ENCODE results near the gene SLC25A33.

Gene SLC25A33

GRCh38 chr1:9539829-9540550 is 725 bp downstream of the SLC25A33 start:
- Histone ChIP-seq H3K4me3 (ENCODE audit: low read depth, low read length) (peak overlapping the region; percentile 85), H3K4me1 (ENCODE audit: control insufficient read depth, insufficient read depth, low read length, unreplicated experiment) (peaks cover 9% of the 10 kb centered on the region), H3K27me3 (ENCODE audit: insufficient read depth, low read length) (no peaks in the 10 kb centered on the region), H2AFZ (ENCODE audit: low read length, unreplicated experiment) (peak overlapping the region; percentile 3), H3K36me3 (ENCODE audit: insufficient read depth, low read length) (no peaks in the 10 kb centered on the region), H3K79me2 (ENCODE audit: control insufficient read depth, insufficient read depth, low read length, unreplicated experiment) (peaks cover 39% of the 10 kb centered on the region), H3K27ac (ENCODE audit: low read depth, low read length) (peak overlapping the region; percentile 76)

GRCh38 chr1:9542430-9542829 is 3.2 kb downstream of the SLC25A33 start:
- peaks cover 9% of the 10 kb centered on the region for H3K4me1 ChIP-seq (ENCODE audit: control insufficient read depth, insufficient read depth, low read length, unreplicated experiment)
- no peak overlapping the region for H3K27ac ChIP-seq (ENCODE audit: low read depth, low read length)
- H3K36me3 ChIP-seq (ENCODE audit: insufficient read depth, low read length), result no peaks in the 10 kb centered on the region
- no peaks in the 10 kb centered on the region for H3K27me3 ChIP-seq (ENCODE audit: insufficient read depth, low read length)
- H3K79me2 ChIP-seq (ENCODE audit: control insufficient read depth, insufficient read depth, low read length, unreplicated experiment), result peaks cover 50% of the 10 kb centered on the region
- H3K4me3 ChIP-seq (ENCODE audit: low read depth, low read length), result no peak overlapping the region
- no peak overlapping the region for H2AFZ ChIP-seq (ENCODE audit: low read length, unreplicated experiment)

GRCh38 chr1:9544926-9545325 is 5.7 kb downstream of the SLC25A33 start:
- Histone ChIP-seq H3K36me3 (ENCODE audit: insufficient read depth, low read length) (no peaks in the 10 kb centered on the region), H3K4me1 (ENCODE audit: control insufficient read depth, insufficient read depth, low read length, unreplicated experiment) (peaks cover 9% of the 10 kb centered on the region), H3K4me3 (ENCODE audit: low read depth, low read length) (no peak overlapping the region), H3K27ac (ENCODE audit: low read depth, low read length) (no peak overlapping the region), H2AFZ (ENCODE audit: low read length, unreplicated experiment) (no peak overlapping the region), H3K79me2 (ENCODE audit: control insufficient read depth, insufficient read depth, low read length, unreplicated experiment) (peaks cover 67% of the 10 kb centered on the region), H3K27me3 (ENCODE audit: insufficient read depth, low read length) (no peaks in the 10 kb centered on the region)

GRCh38 chr1:9549955-9550546 is 10.8 kb downstream of the SLC25A33 start:
- Histone ChIP-seq H3K36me3 (ENCODE audit: insufficient read depth, low read length) (0 out of 2 replicates have a peak, but pooled peaks cover 3% of the 10 kb centered on the region), H2AFZ (ENCODE audit: low read length, unreplicated experiment) (no peak overlapping the region), H3K27ac (ENCODE audit: low read depth, low read length) (no peak overlapping the region), H3K79me2 (ENCODE audit: control insufficient read depth, insufficient read depth, low read length, unreplicated experiment) (peaks cover 45% of the 10 kb centered on the region), H3K4me3 (ENCODE audit: low read depth, low read length) (no peak overlapping the region), H3K27me3 (ENCODE audit: insufficient read depth, low read length) (no peaks in the 10 kb centered on the region), H3K4me1 (ENCODE audit: control insufficient read depth, insufficient read depth, low read length, unreplicated experiment) (peaks cover 8% of the 10 kb centered on the region)

GRCh38 chr1:9551984-9552383 is 12.7 kb downstream of the SLC25A33 start:
- H3K4me1 ChIP-seq (ENCODE audit: control insufficient read depth, insufficient read depth, low read length, unreplicated experiment), result peaks cover 16% of the 10 kb centered on the region
- H3K4me3 ChIP-seq (ENCODE audit: low read depth, low read length), result no peak overlapping the region
- H3K36me3 ChIP-seq (ENCODE audit: insufficient read depth, low read length), result 0 out of 2 replicates have a peak, but pooled peaks cover 7% of the 10 kb centered on the region
- H2AFZ ChIP-seq (ENCODE audit: low read length, unreplicated experiment), result no peak overlapping the region
- H3K79me2 ChIP-seq (ENCODE audit: control insufficient read depth, insufficient read depth, low read length, unreplicated experiment), result peaks cover 37% of the 10 kb centered on the region
- H3K27me3 ChIP-seq (ENCODE audit: insufficient read depth, low read length), result no peaks in the 10 kb centered on the region
- H3K27ac ChIP-seq (ENCODE audit: low read depth, low read length), result no peak overlapping the region

- Histone ChIP-seq H3K27me3 (ENCODE audit: insufficient read depth, low read length) (no peaks in the 10 kb centered on the region), H3K4me3 (ENCODE audit: low read depth, low read length) (no peak overlapping the region), H3K4me1 (ENCODE audit: control insufficient read depth, insufficient read depth, low read length, unreplicated experiment) (peaks cover 16% of the 10 kb centered on the region), H3K36me3 (ENCODE audit: insufficient read depth, low read length) (0 out of 2 replicates have a peak, but pooled peaks cover 7% of the 10 kb centered on the region), H2AFZ (ENCODE audit: low read length, unreplicated experiment) (no peak overlapping the region), H3K27ac (ENCODE audit: low read depth, low read length) (no peak overlapping the region), H3K79me2 (ENCODE audit: control insufficient read depth, insufficient read depth, low read length, unreplicated experiment) (peaks cover 24% of the 10 kb centered on the region)
These were observed 14.5 kb downstream of the SLC25A33 start for GRCh38 chr1:9553736-9554144.

- no peaks in the 10 kb centered on the region for H3K27me3 ChIP-seq (ENCODE audit: insufficient read depth, low read length)
- no peak overlapping the region for H3K27ac ChIP-seq (ENCODE audit: low read depth, low read length)
- no peak overlapping the region for H2AFZ ChIP-seq (ENCODE audit: low read length, unreplicated experiment)
- H3K4me1 ChIP-seq (ENCODE audit: control insufficient read depth, insufficient read depth, low read length, unreplicated experiment), result peaks cover 16% of the 10 kb centered on the region
- peaks cover 13% of the 10 kb centered on the region for H3K79me2 ChIP-seq (ENCODE audit: control insufficient read depth, insufficient read depth, low read length, unreplicated experiment)
- H3K4me3 ChIP-seq (ENCODE audit: low read depth, low read length), result no peak overlapping the region
- H3K36me3 ChIP-seq (ENCODE audit: insufficient read depth, low read length), result 0 out of 2 replicates have a peak, but pooled peaks cover 7% of the 10 kb centered on the region
These were observed 16.7 kb downstream of the SLC25A33 start for GRCh38 chr1:9555942-9556341.

GRCh38 chr1:9557624-9558023 is 18.4 kb downstream of the SLC25A33 start:
- H3K27me3 ChIP-seq (ENCODE audit: insufficient read depth, low read length), result no peaks in the 10 kb centered on the region
- H3K27ac ChIP-seq (ENCODE audit: low read depth, low read length), result no peak overlapping the region
- H3K36me3 ChIP-seq (ENCODE audit: insufficient read depth, low read length), result 0 out of 2 replicates have a peak, but pooled peaks cover 7% of the 10 kb centered on the region
- H3K79me2 ChIP-seq (ENCODE audit: control insufficient read depth, insufficient read depth, low read length, unreplicated experiment), result peaks cover under 1% of the 10 kb centered on the region
- H3K4me3 ChIP-seq (ENCODE audit: low read depth, low read length), result no peak overlapping the region
- H3K4me1 ChIP-seq (ENCODE audit: control insufficient read depth, insufficient read depth, low read length, unreplicated experiment), result peaks cover 27% of the 10 kb centered on the region
- H2AFZ ChIP-seq (ENCODE audit: low read length, unreplicated experiment), result no peak overlapping the region

GRCh38 chr1:9558271-9558945 is 19.1 kb downstream of the SLC25A33 start:
- H3K4me3 ChIP-seq (ENCODE audit: low read depth, low read length), result no peak overlapping the region
- H3K4me1 ChIP-seq (ENCODE audit: control insufficient read depth, insufficient read depth, low read length, unreplicated experiment), result peaks cover 27% of the 10 kb centered on the region

GRCh38 chr1:9558946-9559545 is 19.8 kb downstream of the SLC25A33 start:
- Histone ChIP-seq H3K4me3 (ENCODE audit: low read depth, low read length) (no peak overlapping the region), H3K27me3 (ENCODE audit: insufficient read depth, low read length) (no peaks in the 10 kb centered on the region), H3K36me3 (ENCODE audit: insufficient read depth, low read length) (peaks cover 13% of the 10 kb centered on the region), H3K27ac (ENCODE audit: low read depth, low read length) (no peak overlapping the region), H3K4me1 (ENCODE audit: control insufficient read depth, insufficient read depth, low read length, unreplicated experiment) (peaks cover 27% of the 10 kb centered on the region), H3K79me2 (ENCODE audit: control insufficient read depth, insufficient read depth, low read length, unreplicated experiment) (no peaks in the 10 kb centered on the region), H2AFZ (ENCODE audit: low read length, unreplicated experiment) (no peak overlapping the region)

More at GRCh38 chr1:9558271-9558945, 19.1 kb downstream of the SLC25A33 start:
- no peak overlapping the region for H2AFZ ChIP-seq (ENCODE audit: low read length, unreplicated experiment)
- peaks cover 9% of the 10 kb centered on the region; the same call in 1 of the 2 replicates for H3K36me3 ChIP-seq (ENCODE audit: insufficient read depth, low read length)
- H3K27me3 ChIP-seq (ENCODE audit: insufficient read depth, low read length), result no peaks in the 10 kb centered on the region
- H3K79me2 ChIP-seq (ENCODE audit: control insufficient read depth, insufficient read depth, low read length, unreplicated experiment), result no peaks in the 10 kb centered on the region
- no peak overlapping the region for H3K27ac ChIP-seq (ENCODE audit: low read depth, low read length)
